SK-N-MC (cell line): ENCODE results near the gene ATP5ME.

ENCODE experiments used
- DNase-seq: peaks from one replicate; pipeline ENCODE4 v3.0.0-alpha.2; 2011; ENCODE audit warnings: low read depth, low spot score
- H3K27ac ChIP-seq: fragments of 200-600 bp; sonication (generic); 2 replicates; pipeline ENCODE4 v1.5.1; 2016; ENCODE audit warnings: mixed run types
- H3K36me3 ChIP-seq: fragments of 200-600 bp; sonication (generic); 2 replicates; pipeline ENCODE4 v1.6.1; 2017; ENCODE audit warnings: antibody characterized with exemption, low read length, mixed read lengths; ENCODE audit not compliant: insufficient read depth
- H3K4me3 ChIP-seq: fragments of 200-600 bp; sonication (generic); 2 replicates; pipeline ENCODE4 v1.5.1; 2016
- H3K9ac ChIP-seq: fragments of 200-600 bp; sonication (generic); 2 replicates; pipeline ENCODE4 v1.8.0; 2017; ENCODE audit warnings: mixed run types, mixed read lengths; ENCODE audit not compliant: insufficient read length
- H3K9me3 ChIP-seq: fragments of 200-600 bp; sonication (generic); 2 replicates; pipeline ENCODE4 v1.6.1; 2017; ENCODE audit warnings: low read depth, mild to moderate bottlenecking, antibody characterized with exemption, low read length, moderate library complexity, mixed read lengths
- EZH2 ChIP-seq: fragments of 200-600 bp; sonication (generic); IDR thresholded peaks from one replicate; pipeline ENCODE4 v1.6.1; 2017; ENCODE audit warnings: antibody characterized with exemption
- FOXP2 ChIP-seq: optimal IDR thresholded peaks from 2 replicates; pipeline ENCODE3; 2011; ENCODE audit warnings: mild to moderate bottlenecking, moderate library complexity; ENCODE audit not compliant: insufficient read depth; ENCODE audit errors: extremely low read length, control extremely low read depth
- POLR2AphosphoS5 ChIP-seq: IDR thresholded peaks from 2 replicates; pipeline ENCODE4 v1.6.1; 2012; ENCODE audit warnings: mild to moderate bottlenecking, low read depth, low read length, borderline replicate concordance

ATP5ME gene

DNA sequence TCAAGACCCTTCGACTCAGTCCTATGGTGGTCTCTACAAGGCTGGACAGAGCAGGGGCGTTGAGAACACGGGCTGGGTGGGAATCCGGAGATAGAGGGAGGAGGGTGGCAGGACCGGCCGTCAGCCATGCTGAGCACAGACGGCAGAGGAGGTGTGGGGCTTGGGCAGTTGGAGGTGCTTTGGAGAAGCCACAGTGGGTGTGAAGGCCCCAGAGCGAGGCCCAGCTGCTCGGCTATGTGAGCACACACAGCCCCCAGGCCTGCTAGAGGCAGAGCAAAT is 44.5 kb downstream of the ATP5ME start:
- H3K36me3 ChIP-seq, result no peaks in the 10 kb centered on the region
- H3K9ac ChIP-seq, result no peak overlapping the region
- DNase-seq, result no peak
- H3K27ac ChIP-seq, result no peak overlapping the region
- TF ChIP-seq EZH2 (no peak), POLR2AphosphoS5 (no peak), FOXP2 (no peak)
- H3K4me3 ChIP-seq, result no peak overlapping the region
- H3K9me3 ChIP-seq, result no peaks in the 10 kb centered on the region

DNA sequence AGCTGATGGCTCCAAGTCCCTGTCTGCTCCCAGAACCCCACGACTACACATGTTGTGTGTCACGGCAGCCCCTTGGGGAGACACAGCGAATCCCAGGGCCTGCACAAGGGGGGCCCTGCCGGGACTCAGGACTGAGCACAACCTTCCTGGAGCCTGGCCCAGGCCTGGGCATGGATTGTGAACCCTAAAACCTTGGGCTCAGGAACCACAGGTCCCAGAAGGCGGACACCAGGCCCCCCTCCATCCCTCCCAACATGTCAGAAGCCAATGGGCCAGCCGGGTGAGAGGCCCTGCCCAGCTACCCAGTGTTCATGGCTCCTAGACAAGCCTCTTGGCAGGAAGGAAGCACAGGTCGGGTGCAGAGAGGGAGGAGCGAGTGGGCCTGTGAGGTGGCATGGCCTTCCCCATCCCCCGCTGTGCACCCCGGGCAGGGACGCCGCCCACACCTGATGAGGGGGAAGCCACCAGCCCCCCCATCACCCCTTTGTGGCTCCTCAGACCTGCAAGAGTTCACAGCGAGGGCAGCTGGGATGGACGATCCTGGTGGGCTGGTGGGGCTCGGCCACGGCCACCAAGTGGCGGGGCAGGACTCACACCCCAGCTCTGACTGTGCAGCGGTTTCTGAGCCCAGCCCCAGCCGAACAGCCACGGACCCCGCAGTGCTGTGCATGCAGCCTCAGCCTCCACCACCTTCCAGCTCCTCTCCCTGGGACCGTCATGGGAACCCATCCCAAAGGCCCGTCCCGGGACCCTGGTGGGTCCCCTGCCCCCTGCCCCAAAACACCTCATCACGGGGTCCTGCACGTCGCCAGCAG is 45.0 kb downstream of the ATP5ME start:
- Histone ChIP-seq H3K36me3 (no peaks in the 10 kb centered on the region), H3K9me3 (no peaks in the 10 kb centered on the region), H3K27ac (no peak overlapping the region), H3K4me3 (no peak overlapping the region), H3K9ac (no peak overlapping the region)
- DNase-seq, result no peak
- no peak for TF ChIP-seq POLR2AphosphoS5
- no peak for TF ChIP-seq FOXP2
- no peak for TF ChIP-seq EZH2

DNA sequence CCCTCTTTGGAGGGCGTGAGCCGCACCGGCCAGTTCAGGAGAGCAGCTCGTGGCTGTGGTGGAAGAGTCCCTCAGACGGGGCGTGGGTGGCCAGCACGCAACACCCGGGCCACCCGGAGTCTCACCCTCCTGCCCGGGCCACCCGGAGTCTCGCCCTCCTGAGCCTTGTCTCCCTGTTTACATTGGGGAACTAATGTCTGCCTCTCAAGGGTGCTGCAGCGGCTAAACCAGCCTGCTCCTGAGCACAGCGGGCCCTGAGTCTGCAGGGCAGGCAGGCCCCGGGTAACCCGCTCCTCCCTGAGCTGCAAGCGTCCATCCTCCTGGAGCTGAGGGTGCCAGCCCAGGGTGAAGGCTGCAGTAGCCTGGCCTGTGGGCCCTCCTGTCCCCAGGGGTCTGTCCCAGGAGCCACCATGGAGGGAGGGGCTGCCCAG is 45.8 kb downstream of the ATP5ME start:
- no peaks in the 10 kb centered on the region for H3K9me3 ChIP-seq
- no peaks in the 10 kb centered on the region for H3K36me3 ChIP-seq
- DNase-seq, result no peak
- no peak overlapping the region for H3K27ac ChIP-seq
- H3K4me3 ChIP-seq, result no peak overlapping the region
- H3K9ac ChIP-seq, result no peak overlapping the region
- TF ChIP-seq FOXP2 (no peak), EZH2 (no peak), POLR2AphosphoS5 (no peak)

DNA sequence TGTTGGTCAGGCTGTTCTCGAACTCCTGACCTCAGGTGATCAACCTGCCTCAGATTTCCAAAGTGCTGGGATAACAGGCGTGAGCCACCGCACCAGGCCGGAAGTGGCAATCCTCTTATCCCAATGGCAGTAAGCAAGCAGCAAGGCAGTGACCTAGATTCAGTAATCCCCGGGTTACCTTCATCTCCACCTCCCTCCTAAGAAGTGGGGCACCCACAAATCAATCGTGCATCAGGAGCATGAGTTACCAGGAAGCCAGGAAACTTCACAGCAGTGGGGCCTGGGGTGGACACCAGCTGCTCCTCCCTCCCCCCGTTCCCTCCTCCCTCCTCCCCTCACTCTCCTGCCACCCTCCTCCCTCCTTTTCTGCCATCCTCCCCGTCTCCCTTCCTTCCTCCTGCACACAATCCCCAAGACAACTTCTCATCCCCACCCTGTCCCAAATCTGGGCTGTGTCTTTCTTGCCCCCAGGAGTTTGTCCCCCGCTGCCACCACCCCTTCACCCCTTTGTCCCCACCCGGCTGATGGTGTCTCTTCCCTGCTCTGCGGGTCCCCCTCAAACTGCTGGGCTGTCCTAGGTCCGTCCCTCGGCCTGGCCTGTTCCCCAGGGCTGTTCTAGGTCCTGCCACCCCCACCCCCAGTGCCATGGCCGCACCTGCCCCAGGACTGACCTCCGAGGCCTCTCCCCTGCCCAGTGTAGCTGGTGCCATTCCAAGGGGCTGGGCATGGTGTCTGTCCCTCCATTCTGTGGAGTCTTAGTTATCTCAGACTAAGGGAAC is 46.5 kb downstream of the ATP5ME start:
- no peak overlapping the region for H3K27ac ChIP-seq
- H3K4me3 ChIP-seq, result no peak overlapping the region
- no peak for DNase-seq
- no peak overlapping the region for H3K9ac ChIP-seq
- TF ChIP-seq FOXP2 (no peak), POLR2AphosphoS5 (no peak), EZH2 (no peak)
- no peaks in the 10 kb centered on the region for H3K36me3 ChIP-seq
- no peaks in the 10 kb centered on the region for H3K9me3 ChIP-seq

- H3K9me3 ChIP-seq, result no peaks in the 10 kb centered on the region
- no peak for DNase-seq
- TF ChIP-seq FOXP2 (no peak), POLR2AphosphoS5 (no peak), EZH2 (no peak)
- H3K36me3 ChIP-seq, result no peaks in the 10 kb centered on the region
- H3K27ac ChIP-seq, result no peak overlapping the region
- no peak overlapping the region for H3K4me3 ChIP-seq
- H3K9ac ChIP-seq, result no peak overlapping the region
Observed at GRCh38 chr4:626201-627091, 47.6 kb downstream of the ATP5ME start.

DNA sequence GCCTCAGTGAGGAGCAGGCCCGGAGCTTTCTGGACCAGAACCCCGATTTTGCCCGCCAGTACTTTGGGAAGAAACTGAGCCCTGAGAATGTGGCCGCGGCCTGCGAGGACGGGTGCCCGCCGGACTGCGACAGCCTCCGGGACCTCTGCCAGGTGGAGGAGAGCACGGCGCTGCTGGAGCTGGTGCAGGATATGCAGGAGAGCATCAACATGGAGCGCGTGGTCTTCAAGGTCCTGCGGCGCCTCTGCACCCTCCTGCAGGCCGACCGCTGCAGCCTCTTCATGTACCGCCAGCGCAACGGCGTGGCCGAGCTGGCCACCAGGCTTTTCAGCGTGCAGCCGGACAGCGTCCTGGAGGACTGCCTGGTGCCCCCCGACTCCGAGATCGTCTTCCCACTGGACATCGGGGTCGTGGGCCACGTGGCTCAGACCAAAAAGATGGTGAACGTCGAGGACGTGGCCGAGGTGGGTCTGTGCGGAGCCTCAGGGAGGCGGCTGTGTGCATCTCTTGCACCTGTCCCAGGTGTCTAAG is 48.4 kb downstream of the ATP5ME start:
- Histone ChIP-seq H3K36me3 (no peaks in the 10 kb centered on the region), H3K27ac (no peak overlapping the region), H3K9ac (no peak overlapping the region), H3K9me3 (no peaks in the 10 kb centered on the region), H3K4me3 (no peak overlapping the region)
- DNase-seq, result no peak
- TF ChIP-seq POLR2AphosphoS5 (no peak), FOXP2 (no peak), EZH2 (no peak)

- H3K4me3 ChIP-seq, result no peak within 1 kb of the TSS
- no peaks in the 10 kb centered on the region for H3K9me3 ChIP-seq
- TF ChIP-seq EZH2 (no peak), FOXP2 (no peak), POLR2AphosphoS5 (no peak)
- no peak within 1 kb of the TSS for H3K9ac ChIP-seq
- H3K36me3 ChIP-seq, result no peaks in the 10 kb centered on the region
- H3K27ac ChIP-seq, result no peak within 1 kb of the TSS
- no peak for DNase-seq
Observed at GRCh38 chr4:624705-625590, 49.1 kb downstream of the ATP5ME start, which contains the start of gene PDE6B. TSS of gene PDE6B (plus strand) at chr4:625573. CDS start at chr4:625627, 54 bp downstream.
